SK-N-SH (cell line): ENCODE data around the gene RNU7-1. TPM values are rescaled to one million over a fixed set of nuclear protein-coding genes. Genes with fewer than 3 reads are reported as not detected.

Experiments
- CTCF ChIA-PET: fragments of 300-600, 350-600 bp; formaldehyde crosslinking; extraction: SDS; loops from one replicate; lab custom pipeline; 2021; lab: Yijun Ruan, JAX
- POLR2A ChIA-PET: fragments of 350-600 bp; sonication (Branson Sonifier 250); formaldehyde crosslinking; extraction: SDS; loops from one replicate; lab custom pipeline; 2020; ENCODE audit warnings: antibody characterized with exemption, inconsistent platforms; lab: Yijun Ruan, JAX
- DNase-seq: peaks from one replicate; pipeline ENCODE4 v3.0.0; 2012
- H2AFZ ChIP-seq: fragments of 200-600 bp; sonication (generic); 2 replicates; pipeline ENCODE4 v1.8.1; 2016; ENCODE audit warnings: antibody characterized with exemption, mild to moderate bottlenecking, low read depth
- H3F3A ChIP-seq: fragments of 200-600 bp; sonication (generic); replicated peaks from 2 replicates; pipeline ENCODE3; 2016; ENCODE audit warnings: antibody characterized with exemption, mild to moderate bottlenecking; ENCODE audit not compliant: insufficient read depth
- H3K27ac ChIP-seq, 2 experiments: fragments of 200-500 bp in 1 of 2; fragments of 200-600 bp in 1 of 2; sonication (Bioruptor generic) in 1 of 2; sonication (generic), shearing (Covaris generic) in 1 of 2; 2 replicates each; pipeline versions ENCODE4 v1.5.1 to v1.6.1; 2014 to 2016; ENCODE audit warnings: low read depth in 2 of 2, inconsistent platforms in 1 of 2, low read length in 1 of 2, mild to moderate bottlenecking in 1 of 2, mixed read lengths in 1 of 2
- H3K27me3 ChIP-seq: fragments of 200-600 bp; sonication (generic), shearing (Covaris generic); 2 replicates; pipeline ENCODE4 v1.6.1; 2016; ENCODE audit warnings: mixed run types; ENCODE audit not compliant: insufficient read depth
- H3K36me3 ChIP-seq, 2 experiments: fragments of 200-500 bp in 1 of 2; fragments of 200-600 bp in 1 of 2; sonication (Bioruptor generic) in 1 of 2; sonication (generic) in 1 of 2; replicated peaks in 1 of 2; 2 replicates each; pipeline versions ENCODE3 to v1.5.1; 2014 to 2016; ENCODE audit warnings: low read length in 1 of 2, mild to moderate bottlenecking in 1 of 2; ENCODE audit not compliant: insufficient read depth in 2 of 2, control insufficient read depth in 1 of 2
- H3K4me1 ChIP-seq, 2 experiments: fragments of 200-500 bp in 1 of 2; fragments of 200-600 bp in 1 of 2; sonication (Bioruptor generic) in 1 of 2; sonication (generic), shearing (Covaris generic) in 1 of 2; 2 replicates each; pipeline versions ENCODE4 v1.5.1 to v1.6.1; 2014 to 2016; ENCODE audit warnings: low read depth in 1 of 2, low read length in 1 of 2, mixed run types in 1 of 2; ENCODE audit not compliant: insufficient read depth in 2 of 2, control insufficient read depth in 1 of 2
- H3K4me2 ChIP-seq: fragments of 200-600 bp; sonication (generic), shearing (Covaris generic); 2 replicates; pipeline ENCODE4 v1.6.1; 2017; ENCODE audit warnings: mixed run types
- H3K4me3 ChIP-seq, 2 experiments: fragments of 200-500 bp in 1 of 2; fragments of 200-600 bp in 1 of 2; sonication (Bioruptor generic) in 1 of 2; sonication (generic), shearing (Covaris generic) in 1 of 2; 2 replicates each; pipeline versions ENCODE4 v1.5.1 to v1.8.1; 2014 to 2016; ENCODE audit warnings: low read depth in 2 of 2, inconsistent platforms in 1 of 2, low read length in 1 of 2, mild to moderate bottlenecking in 1 of 2, mixed read lengths in 1 of 2, moderate library complexity in 1 of 2
- H3K79me2 ChIP-seq: fragments of 200-600 bp; sonication (generic); 2 replicates; pipeline ENCODE4 v1.8.1; 2017; ENCODE audit warnings: mild to moderate bottlenecking; ENCODE audit not compliant: insufficient read depth
- H3K9ac ChIP-seq: fragments of 200-600 bp; sonication (generic); 2 replicates; pipeline ENCODE4 v1.6.1; 2017; ENCODE audit warnings: mixed run types
- H3K9me2 ChIP-seq: fragments of 200-600 bp; sonication (generic); 2 replicates; pipeline ENCODE4 v1.6.1; 2017; ENCODE audit warnings: mixed run types
- H3K9me3 ChIP-seq: fragments of 200-600 bp; sonication (generic); 2 replicates; pipeline ENCODE4 v1.6.1; 2017; ENCODE audit warnings: mixed run types, mild to moderate bottlenecking, moderate library complexity
- H4K20me1 ChIP-seq: fragments of 200-600 bp; sonication (generic); 2 replicates; pipeline ENCODE4 v1.6.1; 2017; ENCODE audit warnings: mild to moderate bottlenecking, mixed run types; ENCODE audit not compliant: insufficient read depth
- CTCF ChIP-seq: fragments of 200-600 bp; sonication (generic); IDR thresholded peaks from 2 replicates; pipeline ENCODE4 v1.6.1; 2017; ENCODE audit warnings: antibody characterized with exemption, mild to moderate bottlenecking, moderate library complexity
- ELF1 ChIP-seq: IDR thresholded peaks from 2 replicates; pipeline ENCODE4 v1.4.0; 2012
- EZH2phosphoT487 ChIP-seq: fragments of 200-600 bp; sonication (generic); IDR thresholded peaks from 2 replicates; pipeline ENCODE4 v1.6.1; 2017; ENCODE audit warnings: low read depth, mixed run types, mild to moderate bottlenecking, antibody characterized with exemption, moderate library complexity, borderline replicate concordance
- FOSL2 ChIP-seq: IDR thresholded peaks from 2 replicates; pipeline ENCODE4 v1.4.0; 2012; ENCODE audit warnings: low read depth, mild to moderate bottlenecking, moderate library complexity, borderline replicate concordance
- GATA2 ChIP-seq: sonication (generic); formaldehyde crosslinking; IDR thresholded peaks from 2 replicates; pipeline ENCODE4 v1.5.0; 2020; ENCODE audit warnings: mild to moderate bottlenecking, missing genetic modification reagents
- IRF3 ChIP-seq: fragments of 150-350 bp; IDR thresholded peaks from 2 replicates; pipeline ENCODE4 v1.6.1; 2016; ENCODE audit warnings: mild to moderate bottlenecking, low read depth, low read length
- MAX ChIP-seq: IDR thresholded peaks from 2 replicates; pipeline ENCODE4 v1.4.0; 2012; ENCODE audit warnings: low read depth
- MEF2A ChIP-seq: IDR thresholded peaks from 2 replicates; pipeline ENCODE4 v1.4.0; 2012; ENCODE audit warnings: low read depth, borderline replicate concordance
- MXI1 ChIP-seq: IDR thresholded peaks from 2 replicates; pipeline ENCODE4 v1.6.1; 2012; ENCODE audit warnings: mild to moderate bottlenecking, low read depth, low read length, improper control_type of control experiment
- NFIC ChIP-seq: IDR thresholded peaks from 2 replicates; pipeline ENCODE4 v1.4.0; 2012; ENCODE audit warnings: borderline replicate concordance
- NRF1 ChIP-seq: IDR thresholded peaks from 2 replicates; pipeline ENCODE4 v1.6.1; 2012; ENCODE audit warnings: low read depth, mild to moderate bottlenecking, low read length
- RXRA ChIP-seq: IDR thresholded peaks from 2 replicates; pipeline ENCODE4 v1.4.0; 2012; ENCODE audit warnings: low read depth, mild to moderate bottlenecking, borderline replicate concordance
- TAF1 ChIP-seq: IDR thresholded peaks from 2 replicates; pipeline ENCODE4 v1.6.1; 2012; ENCODE audit warnings: low read depth, mild to moderate bottlenecking, low read length, moderate library complexity, borderline replicate concordance
- TEAD4 ChIP-seq: IDR thresholded peaks from 2 replicates; pipeline ENCODE4 v1.4.0; 2012; ENCODE audit warnings: mild to moderate bottlenecking, borderline replicate concordance; ENCODE audit not compliant: insufficient read depth
- USF1 ChIP-seq: IDR thresholded peaks from 2 replicates; pipeline ENCODE4 v1.4.0; 2012; ENCODE audit warnings: low read depth, borderline replicate concordance
- USF2 ChIP-seq: fragments of 150-350 bp; IDR thresholded peaks from 2 replicates; pipeline ENCODE4 v1.6.1; 2017; ENCODE audit warnings: antibody characterized with exemption, low read length, low read depth, borderline replicate concordance
- WGBS: methylation state at CpG from one replicate; pipeline ENCODE4 v1.1.6; 2017; ENCODE audit warnings: low lambda C conversion rate; 5-methylcytosine and 5-hydroxymethylcytosine counted together
- polyA plus RNA-seq, 3 experiments: library from polyadenylated mRNA; depleted of rRNA; stranded (reverse); fragments of >200 nt; gene quantifications; 2 replicates each; pipeline ENCODE4 v1.2.3, GENCODE V29; 2012

The RNU7-1 gene
- polyA plus RNA-seq, 1 of the 3 experiments (the other 2 are of a cell fraction) = not detected

GRCh38 chr12:6944381-6945186 lies 968 bp downstream of the RNU7-1 start (continued):
- TF ChIP-seq TAF1 (peak; percentile 30; the same call in 1 of the 2 replicates), USF2 (no peak), FOSL2 (no peak), TEAD4 (no peak), MAX (peak; percentile 86), GATA2 (CRISPR knock-in tag) (no peak), NFIC (peak; percentile 51), RXRA (no peak)

GRCh38 chr12:6945613-6946012 lies 2.0 kb downstream of the RNU7-1 start:
- POLR2A ChIA-PET = interaction anchor here (2.5 to 4.6 kb wide), 3 partner anchors 18 to 73 kb away, joined by 14 to 82 read pairs (median 62); partner anchors contain the start of genes ATN1 and SPSB2
- DNase-seq = peak; percentile 15
- TF ChIP-seq ELF1 = no peak
- no peak for TF ChIP-seq GATA2 (CRISPR knock-in tag)
- no peak for TF ChIP-seq CTCF
- no peak for TF ChIP-seq NRF1
- TF ChIP-seq EZH2phosphoT487 = no peak
- TF ChIP-seq MXI1 = no peak
- TF ChIP-seq IRF3 = no peak
- no peak for TF ChIP-seq USF1
- no peak for TF ChIP-seq MEF2A

More at GRCh38 chr12:6945613-6946012, 2.0 kb downstream of the RNU7-1 start:
- Histone ChIP-seq H2AFZ (no peak overlapping the region), H3K4me2 (peak overlapping the region; percentile 87; the same call in 1 of the 2 replicates), H3K79me2 (peaks cover 10% of the 10 kb centered on the region; the same call in 1 of the 2 replicates), H3K9ac (no peak overlapping the region), H3K27ac (no peak overlapping the region), H3K9me3 (no peaks in the 10 kb centered on the region), H3K4me3 (no peak overlapping the region), H3K27me3 (no peaks in the 10 kb centered on the region), H4K20me1 (no peaks in the 10 kb centered on the region), H3K4me1 (peaks cover 6 to 13% of the 10 kb centered on the region in 2 experiments; a peak in 3 of 4 replicates), H3F3A (peaks cover 42% of the 10 kb centered on the region), H3K36me3 (peaks cover 11 to 15% of the 10 kb centered on the region in 2 experiments), H3K9me2 (no peaks in the 10 kb centered on the region)
- 80% methylated on average over 4 of the region's 11 CpGs for WGBS
- CTCF ChIA-PET = interaction anchor here (0.9 to 6.5 kb wide), 18 partner anchors 8 to 199 kb away, joined by 3 to 114 read pairs (median 8); partner anchors contain the start of genes C1R, C1RL and ENO2
